HCT116 (cell line): Measurements from ENCODE around the gene DDB1. TPM values are rescaled to one million over a fixed set of nuclear protein-coding genes. Genes with fewer than 3 reads are reported as not detected.

ENCODE experiments used
- ATAC-seq: fragments of 200-7000 bp; cut with Tn5 transposase; 2 replicates; pipeline ENCODE4 v1.9.1; 2020; ENCODE audit warnings: mild to moderate bottlenecking, moderate library complexity
- BruUV-seq: library from RNA; stranded (reverse); fragments of 400-500 nt; replicated peaks from 2 replicates; lab custom pipeline; 2021; lab: Mats Ljungman, UMichigan
- CTCF ChIA-PET: fragments of 300-600 bp; sonication (Branson Sonifier 250); formaldehyde crosslinking; loops from one replicate; lab custom pipeline; 2021; ENCODE audit warnings: antibody characterized with exemption; lab: Charles Lee
- POLR2A ChIA-PET: fragments of 300-600, 350-600 bp; sonication (Branson Sonifier 250); formaldehyde crosslinking; loops from one replicate; lab custom pipeline; 2021; ENCODE audit warnings: antibody characterized with exemption; lab: Charles Lee
- RAD21 ChIA-PET, 2 experiments: fragments of 300-600 bp; sonication (Branson Sonifier 250); formaldehyde crosslinking; loops; one replicate each; lab custom pipeline; 2023; ENCODE audit warnings: low total read pairs in 2 of 2; ENCODE audit not compliant: uncharacterized antibody in 2 of 2, unreplicated experiment in 2 of 2, low non-redundant PET in 1 of 2; lab: Charles Lee
- DNase-seq: peaks from one replicate; pipeline ENCODE4 v3.0.0-alpha.2; 2010; ENCODE audit warnings: low read depth, low spot score
- H2AFZ ChIP-seq: fragments of 200-600 bp; shearing (Covaris generic), sonication (generic); 2 replicates; pipeline ENCODE4 v1.6.1; 2017; ENCODE audit warnings: low read depth, mixed run types, mixed read lengths, antibody characterized with exemption, low read length; ENCODE audit not compliant: poor library complexity, severe bottlenecking
- H3K27ac ChIP-seq: 2 replicates; pipeline ENCODE4 v1.5.1; 2012; ENCODE audit warnings: low read depth, low read length
- H3K27me3 ChIP-seq: fragments of 200-600 bp; sonication (generic); 2 replicates; pipeline ENCODE4 v1.6.1; 2016; ENCODE audit warnings: mixed run types, low read length, mixed read lengths; ENCODE audit not compliant: insufficient read depth
- H3K36me3 ChIP-seq, 2 experiments: fragments of 200-500 bp in 1 of 2; fragments of 200-600 bp in 1 of 2; sonication (Bioruptor generic) in 1 of 2; sonication (generic) in 1 of 2; 2 replicates each; pipeline versions ENCODE4 v1.5.1 to v1.6.1; 2014 to 2016; ENCODE audit warnings: low read length in 2 of 2, inconsistent platforms in 1 of 2, mixed read lengths in 1 of 2, mixed run types in 1 of 2; ENCODE audit not compliant: insufficient read depth in 2 of 2, control insufficient read depth in 1 of 2
- H3K4me1 ChIP-seq, 2 experiments: fragments of 200-600 bp in 1 of 2; sonication (generic) in 1 of 2; 2 replicates each; pipeline versions ENCODE4 v1.5.1 to v1.6.1; 2012 to 2017; ENCODE audit warnings: low read length in 2 of 2, inconsistent platforms in 1 of 2, mild to moderate bottlenecking in 1 of 2, mixed read lengths in 1 of 2, mixed run types in 1 of 2, moderate library complexity in 1 of 2; ENCODE audit not compliant: insufficient read depth in 2 of 2, control insufficient read depth in 1 of 2
- H3K4me2 ChIP-seq: fragments of 200-600 bp; sonication (generic); 2 replicates; pipeline ENCODE4 v1.6.1; 2017; ENCODE audit warnings: mixed run types, low read length, mixed read lengths
- H3K4me3 ChIP-seq, 2 experiments: fragments of 200-600 bp in 1 of 2; sonication (generic) in 1 of 2; replicated peaks in 1 of 2; 2 replicates each; pipeline ENCODE4 v1.5.1; 2011 to 2016; ENCODE audit warnings: low read length in 2 of 2, control low read depth in 1 of 2, low read depth in 1 of 2, mild to moderate bottlenecking in 1 of 2, mixed read lengths in 1 of 2, mixed run types in 1 of 2
- H3K79me2 ChIP-seq: fragments of 200-600 bp; sonication (generic); 2 replicates; pipeline ENCODE4 v1.6.1; 2017; ENCODE audit warnings: mild to moderate bottlenecking, mixed run types, low read length, moderate library complexity, mixed read lengths; ENCODE audit not compliant: insufficient read depth
- H3K9ac ChIP-seq: fragments of 200-600 bp; sonication (generic); 2 replicates; pipeline ENCODE4 v1.6.1; 2016; ENCODE audit warnings: low read length, mixed read lengths
- H3K9me2 ChIP-seq: fragments of 200-600 bp; sonication (generic), shearing (Covaris generic); 2 replicates; pipeline ENCODE4 v1.6.1; 2017; ENCODE audit warnings: mixed run types, mild to moderate bottlenecking, moderate library complexity; ENCODE audit not compliant: insufficient read depth
- H3K9me3 ChIP-seq, 2 experiments: fragments of 200-500 bp in 1 of 2; fragments of 200-600 bp in 1 of 2; sonication (Bioruptor generic) in 1 of 2; sonication (generic) in 1 of 2; 2 replicates each; pipeline ENCODE4 v1.6.1; 2014 to 2017; ENCODE audit warnings: low read length in 2 of 2, mixed read lengths in 2 of 2, inconsistent platforms in 1 of 2, low read depth in 1 of 2, mild to moderate bottlenecking in 1 of 2, mixed run types in 1 of 2, moderate library complexity in 1 of 2; ENCODE audit not compliant: control insufficient read depth in 1 of 2, insufficient read depth in 1 of 2
- H4K20me1 ChIP-seq: fragments of 200-600 bp; sonication (generic), shearing (Covaris generic); 2 replicates; pipeline ENCODE4 v1.6.1; 2017; ENCODE audit warnings: mixed run types, mild to moderate bottlenecking, moderate library complexity; ENCODE audit not compliant: insufficient read depth
- CEBPB ChIP-seq: IDR thresholded peaks from 2 replicates; pipeline ENCODE4 v1.6.1; 2012; ENCODE audit warnings: low read depth
- CTCF ChIP-seq, 3 experiments: fragments of 200-600 bp in 1 of 3; sonication (generic) in 1 of 3; IDR thresholded peaks in 2 of 3; conservative IDR thresholded peaks in 1 of 3; 2 replicates each; pipeline ENCODE4 v1.5.1; 2012 to 2017; ENCODE audit warnings: low read depth in 2 of 3, low read length in 2 of 3, antibody characterized with exemption in 1 of 3, borderline replicate concordance in 1 of 3, control low read depth in 1 of 3, mild to moderate bottlenecking in 1 of 3, mixed read lengths in 1 of 3, mixed run types in 1 of 3, moderate library complexity in 1 of 3; ENCODE audit not compliant: insufficient read depth in 1 of 3
- FOSL1 ChIP-seq: IDR thresholded peaks from 2 replicates; pipeline ENCODE4 v1.6.1; 2012; ENCODE audit warnings: low read depth
- JUND ChIP-seq: IDR thresholded peaks from 2 replicates; pipeline ENCODE4 v1.6.1; 2012
- POLR2A ChIP-seq: IDR thresholded peaks from 2 replicates; pipeline ENCODE4 v1.7.0; 2011; ENCODE audit warnings: borderline replicate concordance; ENCODE audit not compliant: insufficient read depth, insufficient read length; ENCODE audit errors: extremely low read depth
- REST ChIP-seq: IDR thresholded peaks from 2 replicates; pipeline ENCODE4 v1.6.1; 2012; ENCODE audit warnings: low read depth
- SIN3A ChIP-seq: IDR thresholded peaks from 2 replicates; pipeline ENCODE4 v1.6.1; 2012; ENCODE audit warnings: low read depth
- SP1 ChIP-seq: IDR thresholded peaks from 2 replicates; pipeline ENCODE4 v1.6.1; 2012; ENCODE audit warnings: low read depth
- SRF ChIP-seq: IDR thresholded peaks from 2 replicates; pipeline ENCODE4 v1.6.1; 2012; ENCODE audit warnings: low read depth
- intact Hi-C: fragments of 100-400 bp; cut with micrococcal nuclease; formaldehyde crosslinking; loops from 2 replicates; pipeline ENCODE4 v1.10.0; 2022
- total RNA-seq: library from RNA; stranded (reverse); gene quantifications from one replicate; pipeline ENCODE4 v1.2.1, GENCODE V29; 2021; ENCODE audit not compliant: unreplicated experiment

DDB1 gene
- total RNA-seq, 1 experiment from 2014 or later, result 269 TPM

- BruUV-seq, result no TSS peak
- ChIA-PET POLR2A (no interaction called here), RAD21 (no interaction called here), CTCF (no interaction called here)
- Histone ChIP-seq H3K79me2 (peaks cover 13% of the 10 kb centered on the region), H3K4me3 (no peak overlapping the region), H4K20me1 (no peaks in the 10 kb centered on the region), H3K9me3 (no peaks in the 10 kb centered on the region), H3K9me2 (no peaks in the 10 kb centered on the region), H3K4me1 (no peaks in the 10 kb centered on the region), H3K36me3 (peaks cover 70 to 77% of the 10 kb centered on the region in 2 experiments; a peak in 3 of 4 replicates), H3K27ac (no peak overlapping the region), H3K9ac (no peak overlapping the region), H2AFZ (no peak overlapping the region), H3K4me2 (no peak overlapping the region), H3K27me3 (no peaks in the 10 kb centered on the region)
- ATAC-seq, result no peak
- intact Hi-C loops, result no loop called here
- no peak for TF ChIP-seq REST
- TF ChIP-seq CTCF (IDR thresholded peaks at IDR 0.05 in 2 of 3, conservative IDR thresholded peaks at IDR 0.05 in 1 of 3; ENCODE audit: borderline replicate concordance in 1 of 3, insufficient read depth in 1 of 3, low read depth in 2 of 3, low read length in 2 of 3), result no peak
- no peak for TF ChIP-seq SIN3A
- TF ChIP-seq CEBPB, result no peak
- TF ChIP-seq SRF, result no peak
- TF ChIP-seq POLR2A, result no peak
- TF ChIP-seq FOSL1, result no peak
- TF ChIP-seq SP1, result no peak
- TF ChIP-seq JUND, result no peak
- DNase-seq, result no peak
These were observed 23.8 kb downstream of the DDB1 start for GRCh38 chr11:61309141-61309540.
